HFF-Myc (cell line): ENCODE results near the gene GRID1.

ENCODE experiments used
- DNase-seq: peaks from one replicate; pipeline ENCODE4 v3.0.0-alpha.2; 2011; ENCODE audit warnings: low read depth; ENCODE audit errors: extremely low read depth
- H3K4me3 ChIP-seq: replicated peaks from 2 replicates; pipeline ENCODE4 v1.5.1; 2011; ENCODE audit warnings: low read depth, mild to moderate bottlenecking, control low read depth, low read length
- TF ChIP-seq, protein P1 (sequence below): IDR thresholded peaks from 2 replicates; pipeline ENCODE4 v1.5.1; 2012; ENCODE audit warnings: mild to moderate bottlenecking, low read depth, low read length, control low read depth; ENCODE audit errors: missing control alignments

Gene GRID1

DNA sequence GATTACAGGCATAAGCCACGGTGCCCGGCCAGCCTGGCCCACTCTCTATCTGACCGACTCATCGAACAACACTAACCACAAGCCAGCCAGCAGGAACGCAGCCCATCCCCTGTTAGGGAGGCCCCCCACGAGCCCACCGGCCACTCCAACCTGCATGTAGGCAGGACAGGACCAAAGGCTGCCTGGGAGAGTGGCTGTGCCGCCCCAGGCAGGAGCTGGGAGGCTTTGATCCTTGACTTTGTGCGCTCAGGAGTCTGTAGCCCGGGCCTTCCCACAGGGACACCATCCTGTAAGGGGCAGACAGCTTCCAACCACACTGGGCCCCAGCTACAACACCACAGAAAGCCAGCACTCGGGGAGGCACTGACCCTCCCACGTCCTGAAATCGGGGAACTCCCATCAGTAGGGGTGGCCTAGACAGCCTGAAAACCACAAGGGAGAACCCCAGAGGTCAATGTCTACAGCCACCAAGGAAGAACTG lies 29.4 kb downstream of the GRID1 start:
- TF ChIP-seq, protein P1, sequence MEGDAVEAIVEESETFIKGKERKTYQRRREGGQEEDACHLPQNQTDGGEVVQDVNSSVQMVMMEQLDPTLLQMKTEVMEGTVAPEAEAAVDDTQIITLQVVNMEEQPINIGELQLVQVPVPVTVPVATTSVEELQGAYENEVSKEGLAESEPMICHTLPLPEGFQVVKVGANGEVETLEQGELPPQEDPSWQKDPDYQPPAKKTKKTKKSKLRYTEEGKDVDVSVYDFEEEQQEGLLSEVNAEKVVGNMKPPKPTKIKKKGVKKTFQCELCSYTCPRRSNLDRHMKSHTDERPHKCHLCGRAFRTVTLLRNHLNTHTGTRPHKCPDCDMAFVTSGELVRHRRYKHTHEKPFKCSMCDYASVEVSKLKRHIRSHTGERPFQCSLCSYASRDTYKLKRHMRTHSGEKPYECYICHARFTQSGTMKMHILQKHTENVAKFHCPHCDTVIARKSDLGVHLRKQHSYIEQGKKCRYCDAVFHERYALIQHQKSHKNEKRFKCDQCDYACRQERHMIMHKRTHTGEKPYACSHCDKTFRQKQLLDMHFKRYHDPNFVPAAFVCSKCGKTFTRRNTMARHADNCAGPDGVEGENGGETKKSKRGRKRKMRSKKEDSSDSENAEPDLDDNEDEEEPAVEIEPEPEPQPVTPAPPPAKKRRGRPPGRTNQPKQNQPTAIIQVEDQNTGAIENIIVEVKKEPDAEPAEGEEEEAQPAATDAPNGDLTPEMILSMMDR = no peak
- H3K4me3 ChIP-seq = no peak overlapping the region
- DNase-seq = no peak

DNA sequence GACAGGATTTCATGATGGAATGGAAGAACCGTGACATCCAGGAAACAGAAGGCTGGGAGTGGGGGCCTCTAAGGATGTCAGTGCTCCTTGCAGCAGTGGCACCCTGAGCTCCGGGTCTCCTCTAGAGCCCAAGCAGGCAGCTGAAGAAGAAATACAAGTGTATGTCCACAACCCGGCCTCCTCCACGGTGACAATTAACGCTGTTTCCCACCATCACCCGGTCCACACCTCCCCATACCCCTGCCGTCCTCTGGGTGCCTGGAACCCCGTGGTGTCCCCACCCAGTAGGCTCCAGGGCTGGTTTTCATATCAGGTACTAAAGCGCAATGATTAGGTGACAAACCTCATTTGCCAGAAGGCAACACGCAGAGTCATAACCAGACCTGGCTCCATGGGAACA lies 30.3 kb downstream of the GRID1 start:
- DNase-seq = no peak
- H3K4me3 ChIP-seq = no peak overlapping the region
- TF ChIP-seq, protein P1 = no peak

DNA sequence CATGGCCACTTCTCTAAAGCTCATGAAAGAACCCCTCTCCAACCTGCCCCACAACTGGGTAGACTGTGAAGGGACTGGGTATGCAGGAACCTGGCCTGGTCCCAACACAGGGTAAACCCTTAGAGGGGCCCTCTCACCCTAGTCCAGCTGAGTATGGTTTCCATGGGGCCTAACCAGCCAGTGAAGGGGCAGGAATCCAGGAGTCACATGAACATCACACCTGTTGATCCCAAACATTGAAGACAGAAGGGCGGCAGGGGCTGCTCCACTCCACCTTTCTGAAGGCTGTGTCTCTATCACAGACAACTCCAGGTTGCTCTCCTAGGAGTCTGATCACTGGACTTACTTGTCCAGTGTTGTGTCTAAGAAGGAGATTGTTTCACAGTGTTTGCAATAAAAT lies 30.8 kb downstream of the GRID1 start:
- TF ChIP-seq, protein P1 = no peak
- no peak overlapping the region for H3K4me3 ChIP-seq
- DNase-seq = no peak

DNA sequence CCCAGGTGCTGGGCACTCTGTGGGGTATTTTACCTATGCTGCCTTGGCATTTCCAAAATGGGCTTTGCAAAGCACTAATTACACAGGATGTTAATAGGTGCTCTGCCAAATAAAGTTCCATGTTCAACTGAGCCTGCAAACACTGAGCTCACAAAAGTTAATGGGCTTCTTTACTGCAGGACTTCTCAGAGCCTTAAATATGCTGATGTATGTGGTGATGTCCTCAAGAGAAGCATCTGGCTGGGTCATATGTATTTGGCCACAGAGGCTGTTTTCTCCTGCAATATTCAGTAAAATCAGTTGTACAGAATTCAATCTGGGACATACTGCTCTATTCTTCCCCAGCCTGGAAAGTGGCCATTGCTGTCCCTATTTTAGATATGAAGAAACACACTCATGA lies 31.3 kb downstream of the GRID1 start:
- TF ChIP-seq, protein P1 = no peak
- DNase-seq = no peak
- H3K4me3 ChIP-seq = no peak overlapping the region

DNA sequence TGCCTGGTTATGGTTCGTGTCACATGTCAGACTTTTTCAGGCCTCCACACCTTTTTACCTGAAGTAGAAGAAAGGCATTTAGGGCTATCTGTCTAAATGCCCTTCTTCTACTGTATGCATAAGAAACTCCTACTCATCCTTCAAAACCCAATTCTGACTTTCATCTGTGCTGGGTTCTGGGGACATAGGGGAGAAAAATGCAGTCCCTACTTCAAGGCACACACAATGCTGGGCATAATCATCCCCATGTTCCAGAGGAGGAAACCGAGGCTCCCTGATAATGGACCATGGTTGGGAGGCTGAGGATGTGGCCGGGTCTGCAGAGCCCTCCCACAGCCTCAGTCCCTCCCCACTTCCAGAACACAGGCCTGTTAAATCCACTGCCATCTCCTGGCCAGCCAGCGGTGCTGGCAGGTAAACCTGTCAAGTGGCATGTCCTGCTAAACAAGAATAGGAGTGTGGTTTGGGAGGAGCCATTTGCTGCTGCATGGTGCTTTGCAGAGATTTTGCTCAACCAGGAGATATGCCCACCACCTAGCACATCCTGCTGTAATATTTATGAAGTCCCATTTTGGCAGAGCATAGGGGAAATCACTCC lies 32.0 kb downstream of the GRID1 start:
- DNase-seq = no peak
- TF ChIP-seq, protein P1 = no peak
- H3K4me3 ChIP-seq = no peak overlapping the region

DNA sequence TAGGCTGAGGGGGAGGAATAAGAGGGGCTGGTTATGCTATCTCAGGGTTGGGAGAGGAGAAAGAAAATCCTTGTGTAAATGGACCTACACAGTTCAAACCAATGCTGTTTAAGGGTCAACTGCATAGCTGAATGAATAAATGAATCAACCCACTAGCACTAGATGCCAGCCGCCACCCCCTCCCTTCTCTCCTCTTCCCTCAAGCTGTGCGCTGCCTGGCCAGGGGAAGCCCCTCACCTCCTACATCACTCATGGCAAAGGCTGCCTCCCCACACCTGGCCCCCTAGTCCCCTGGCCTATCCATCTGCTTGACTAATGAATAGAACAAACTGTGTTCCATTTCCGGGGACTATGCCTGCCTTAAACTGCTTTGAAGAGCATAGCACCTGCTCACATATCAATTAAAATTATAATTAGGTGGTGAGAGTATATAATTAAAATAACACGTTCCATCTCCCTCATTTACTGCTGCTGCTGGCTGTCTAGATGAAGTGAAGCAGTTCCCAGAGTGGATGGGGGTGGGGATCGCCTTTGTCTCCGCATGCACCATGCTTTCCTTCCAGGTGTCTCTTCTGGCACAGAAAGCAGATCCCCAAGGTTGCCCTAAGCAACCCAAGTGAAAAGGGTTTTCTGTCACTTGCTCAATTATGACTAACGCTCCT lies 32.6 kb downstream of the GRID1 start:
- TF ChIP-seq, protein P1 = no peak
- no peak for DNase-seq
- no peak overlapping the region for H3K4me3 ChIP-seq
